ENCODE data around the gene TIMM17A. TPM values are rescaled to one million over a fixed set of nuclear protein-coding genes. Genes with fewer than 3 reads are reported as not detected.

TIMM17A gene
- polyA plus RNA-seq (ENCODE audit: insufficient read length in 4 of 4) = 10 to 100 TPM; 61.6 to 67.2 (median 65.0) TPM

DNA sequence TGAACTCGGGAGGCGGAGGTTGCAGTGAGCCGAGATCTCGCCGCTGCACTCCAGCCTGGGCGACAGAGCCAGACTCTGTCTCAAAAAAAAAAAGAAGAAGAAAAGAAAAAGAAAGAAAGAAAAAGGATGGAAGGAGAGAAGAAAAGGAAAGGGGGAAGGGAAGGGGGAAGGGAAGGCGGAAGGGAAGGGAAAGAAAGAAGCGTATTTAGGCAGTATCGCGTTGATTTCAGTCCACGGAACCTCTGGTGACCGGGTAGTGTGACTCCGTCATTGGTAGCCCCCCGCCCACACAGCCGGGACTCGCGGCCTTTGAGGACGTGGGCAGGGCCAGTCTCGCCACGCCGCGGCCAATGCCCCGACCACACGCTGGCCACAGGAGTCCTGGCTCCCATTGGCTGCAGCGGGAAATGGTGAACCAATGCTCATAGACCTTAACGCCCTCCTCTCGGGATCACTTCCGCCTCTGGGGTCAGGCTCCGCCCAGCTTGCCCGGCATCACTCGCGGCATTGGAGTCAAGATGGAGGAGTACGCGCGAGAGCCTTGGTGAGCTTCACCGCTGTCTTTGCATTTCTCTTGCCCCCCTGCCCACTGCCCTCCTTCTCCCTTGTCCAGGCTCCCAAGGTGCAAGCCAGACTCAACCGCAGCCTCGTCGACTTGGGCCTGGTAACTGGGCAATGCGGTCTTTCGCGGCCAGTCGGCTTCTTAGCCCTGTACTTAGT lies at the start of gene TIMM17A:
TSS of gene TIMM17A (plus strand) at position 495 of the 720 bp plus-strand sequence. CDS start at position 519, 24 bp downstream.
- peak; percentile 88 to 97 (median 96) for DNase-seq (ENCODE audit: low read depth in 4 of 4, low spot score in 3 of 4)

DNA sequence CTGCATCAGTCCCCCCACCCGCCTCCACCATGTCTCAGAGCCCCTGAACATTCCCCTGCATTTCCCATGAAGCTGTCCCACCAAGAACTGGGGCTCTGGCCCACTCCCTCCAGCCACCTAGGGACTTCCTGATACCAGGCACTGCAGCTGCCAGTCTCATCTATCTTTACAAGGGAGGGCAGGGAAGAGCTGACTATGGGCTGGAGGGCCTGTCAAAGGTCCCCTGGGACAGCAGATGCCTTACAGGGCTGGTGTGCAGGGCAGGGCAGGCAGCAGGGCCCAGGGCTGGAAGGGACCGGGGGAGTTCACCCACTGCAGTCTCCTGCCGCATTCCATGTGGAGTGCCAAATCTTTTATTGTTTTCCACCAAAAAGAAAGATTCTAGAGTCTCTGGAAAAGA lies 49.0 kb upstream of the TIMM17A start:
- no peak for DNase-seq (ENCODE audit: low read depth in 4 of 4, low spot score in 3 of 4)

DNA sequence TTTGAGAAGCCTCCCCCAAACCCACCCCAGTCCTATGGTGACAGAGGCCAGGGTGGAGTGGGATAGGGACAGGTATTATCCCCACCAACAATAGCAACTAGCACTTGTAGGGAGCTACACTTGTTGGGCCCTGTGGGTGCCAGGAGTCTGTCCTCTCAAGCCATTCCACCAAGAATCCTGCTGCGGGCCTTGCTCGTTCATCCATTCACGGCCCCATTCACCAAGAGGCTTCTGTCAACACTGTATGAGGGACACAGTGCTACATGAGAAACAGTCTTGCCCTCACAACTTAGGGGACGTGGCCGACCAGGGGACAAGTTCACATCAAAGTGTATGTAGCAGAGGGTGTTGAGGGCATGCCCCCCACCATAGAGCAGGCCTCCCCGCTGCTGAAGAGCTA lies 47.7 kb upstream of the TIMM17A start:
- no peak for DNase-seq (ENCODE audit: low read depth in 4 of 4, low spot score in 3 of 4)

DNA sequence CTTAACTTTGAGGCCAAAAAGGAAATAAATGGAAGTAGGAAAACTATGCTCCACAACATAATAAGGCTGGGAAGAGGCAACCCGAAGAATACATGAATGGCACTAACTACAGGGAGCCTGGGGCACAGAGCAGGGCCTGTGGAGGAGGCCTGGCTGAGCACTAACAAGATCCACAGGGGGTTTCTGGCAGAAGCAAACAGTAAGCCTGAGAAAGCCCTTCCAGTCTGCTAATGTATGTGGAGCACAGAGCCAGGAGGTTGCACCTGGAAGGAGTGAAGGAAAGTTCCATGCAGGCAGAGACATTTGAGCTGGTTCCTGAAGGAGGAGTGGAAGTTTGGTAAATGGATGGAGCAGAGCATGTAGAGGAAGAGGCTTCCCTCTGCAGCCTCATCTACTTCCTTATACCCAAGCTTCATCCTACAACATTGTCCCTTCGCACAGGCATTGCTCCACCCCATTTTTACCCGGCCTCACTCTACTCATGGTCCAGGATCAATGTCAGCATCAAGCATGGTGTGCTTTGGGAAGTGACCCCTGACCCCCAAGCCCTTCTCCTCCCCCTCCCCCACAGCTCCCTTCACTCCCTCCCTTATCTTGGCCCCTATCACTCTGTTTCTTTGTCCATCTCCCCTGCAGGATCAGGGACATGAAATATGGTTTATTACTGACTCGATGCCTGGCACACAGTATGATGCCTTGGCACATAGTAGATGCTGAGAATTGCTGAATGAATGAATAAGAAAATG lies 43.3 kb upstream of the TIMM17A start:
- no peak for DNase-seq (ENCODE audit: low read depth in 4 of 4, low spot score in 3 of 4)

DNA sequence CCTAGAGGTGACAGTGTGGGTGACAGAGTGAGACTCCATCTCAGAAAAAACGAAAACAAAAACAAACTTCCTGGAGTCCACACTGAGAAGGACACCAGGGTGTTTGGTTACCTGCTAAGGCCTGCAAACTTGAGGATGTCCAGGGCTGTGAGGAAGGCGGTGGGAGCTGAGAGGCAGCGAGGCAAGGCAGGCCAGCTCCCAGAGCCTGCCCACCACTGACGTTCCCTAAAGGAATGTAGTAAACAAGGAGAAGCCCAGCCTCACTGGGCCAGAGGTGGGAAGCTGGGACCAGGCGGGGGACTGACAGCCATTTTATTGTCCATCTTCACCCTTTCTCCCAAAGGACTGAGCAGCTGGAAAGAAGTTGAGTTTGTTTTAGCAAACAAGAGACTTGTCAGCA lies 42.5 kb upstream of the TIMM17A start:
- DNase-seq (ENCODE audit: low read depth in 4 of 4, low spot score in 3 of 4) = no peak

DNA sequence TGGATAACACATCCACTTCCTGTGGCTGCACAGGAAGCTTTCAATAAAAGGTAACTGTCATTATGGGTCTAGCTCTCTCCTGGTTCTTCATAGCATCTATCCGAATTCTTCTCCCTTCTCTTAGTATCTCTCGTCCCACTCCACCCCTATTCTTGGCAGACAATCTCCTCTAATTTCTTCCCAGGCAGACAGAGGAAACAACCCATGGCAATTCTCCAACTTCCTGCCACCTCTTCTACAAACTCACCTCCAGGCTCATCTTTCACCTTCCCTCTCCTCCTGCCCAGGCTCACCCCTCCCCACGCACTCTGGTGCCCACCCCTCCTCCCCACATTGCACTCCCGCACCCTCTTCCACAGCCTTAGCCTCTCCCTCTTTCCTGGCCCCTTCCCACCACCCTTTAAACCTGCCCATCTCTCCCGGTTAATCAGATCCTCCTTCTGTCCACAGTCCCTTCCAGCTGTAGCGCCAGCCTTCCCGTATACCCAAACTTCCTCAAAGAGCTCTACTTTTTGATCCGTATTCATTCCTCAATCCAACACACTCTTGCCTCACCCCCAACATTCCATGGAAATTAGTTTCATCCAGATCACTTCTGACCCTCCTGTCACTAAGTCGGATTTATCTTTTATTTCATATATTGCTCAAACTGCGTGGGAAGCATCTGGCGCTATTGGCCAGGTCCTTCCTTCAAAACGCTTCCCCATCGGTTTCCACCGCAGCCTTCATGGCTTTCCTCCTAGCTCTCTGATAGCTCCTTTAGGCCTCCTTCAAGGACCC lies 40.7 kb upstream of the TIMM17A start:
- DNase-seq (ENCODE audit: low read depth in 4 of 4, low spot score in 3 of 4) = no peak

DNA sequence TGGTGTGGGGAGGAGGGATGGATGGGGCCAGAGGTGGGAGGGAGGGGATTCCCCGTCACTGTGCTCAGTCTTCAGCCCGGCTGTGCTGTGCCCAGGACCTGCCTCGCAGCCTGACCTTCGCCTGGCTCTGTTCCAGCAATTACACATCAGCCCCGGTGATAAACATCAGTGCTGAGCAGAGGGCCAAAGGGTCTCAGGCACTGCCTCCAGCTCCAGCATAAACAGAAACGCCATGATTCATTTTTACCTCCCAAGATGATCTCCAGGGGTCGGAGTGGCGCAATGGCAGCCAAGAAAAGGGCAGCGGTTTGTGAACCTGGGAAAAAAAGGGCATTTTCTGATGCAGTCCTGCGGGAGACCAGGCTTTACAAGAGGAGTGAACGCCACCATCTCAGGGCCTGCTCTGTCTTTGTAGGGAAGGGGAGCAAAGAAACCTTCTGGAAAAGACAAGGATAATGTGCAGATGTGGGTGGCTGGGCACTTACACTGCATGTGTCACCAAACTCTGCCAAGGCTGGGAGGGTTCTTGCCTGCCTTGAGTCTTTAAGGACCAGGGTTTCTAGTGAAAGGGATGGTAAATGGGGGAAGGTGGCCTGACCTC lies 38.6 kb upstream of the TIMM17A start:
- peak in 3 of 4 donors; percentile 61 to 76 (median 69) for DNase-seq (ENCODE audit: low read depth in 4 of 4, low spot score in 3 of 4)

DNA sequence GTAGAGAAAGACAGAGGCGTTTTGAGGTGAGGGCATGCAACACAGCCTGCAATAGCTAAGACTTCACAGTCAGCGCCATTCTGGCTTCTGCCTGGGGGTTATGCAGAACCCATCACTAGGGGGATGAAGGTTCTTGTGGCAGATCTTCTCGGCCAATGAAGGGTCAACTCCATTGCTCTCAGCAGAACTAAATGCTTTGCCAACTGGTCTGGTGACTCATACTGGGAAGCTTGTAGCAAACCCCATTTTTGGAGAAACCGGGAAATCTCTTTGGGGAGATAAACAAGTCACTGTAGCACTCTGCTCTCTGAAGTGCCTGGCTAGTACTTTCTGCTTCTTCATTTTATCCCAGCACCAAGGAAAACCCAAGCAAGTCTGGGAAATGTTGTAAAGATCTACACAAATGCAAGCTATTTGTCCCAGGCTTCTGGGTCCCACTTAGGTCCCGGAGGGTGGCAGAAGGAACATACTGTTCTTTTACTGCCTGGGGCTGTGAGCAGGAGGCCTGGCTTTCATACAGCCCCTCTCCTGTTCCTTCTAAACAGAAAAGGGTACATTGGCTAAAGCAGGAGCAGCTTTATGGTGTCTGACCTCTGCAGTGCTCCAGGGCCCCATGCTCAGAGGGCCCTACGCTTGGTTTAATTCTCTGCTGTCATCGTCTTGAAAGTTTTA lies 37.8 kb upstream of the TIMM17A start:
- DNase-seq (ENCODE audit: low read depth in 4 of 4, low spot score in 3 of 4) = no peak

DNA sequence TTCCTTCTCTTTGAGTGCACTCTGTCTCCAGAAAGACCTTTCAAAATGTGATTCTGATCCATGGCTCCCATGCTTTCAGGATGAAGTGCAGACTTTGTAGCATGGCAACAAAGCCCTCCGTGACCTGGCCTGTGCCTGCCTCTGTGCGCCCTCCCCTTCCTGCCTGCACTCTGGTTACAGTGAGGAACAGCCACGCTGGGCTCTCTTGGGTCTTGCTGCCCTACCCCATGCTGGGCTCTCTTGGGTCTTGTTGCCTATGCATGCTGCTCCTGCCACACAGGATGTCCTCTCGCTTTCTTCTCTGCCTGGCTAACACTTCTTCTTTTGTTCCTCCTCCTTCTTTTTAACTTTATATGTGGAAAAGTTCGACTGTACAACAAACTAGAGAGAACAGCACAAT lies 37.0 kb upstream of the TIMM17A start:
- DNase-seq (ENCODE audit: low read depth in 4 of 4, low spot score in 3 of 4) = no peak

DNA sequence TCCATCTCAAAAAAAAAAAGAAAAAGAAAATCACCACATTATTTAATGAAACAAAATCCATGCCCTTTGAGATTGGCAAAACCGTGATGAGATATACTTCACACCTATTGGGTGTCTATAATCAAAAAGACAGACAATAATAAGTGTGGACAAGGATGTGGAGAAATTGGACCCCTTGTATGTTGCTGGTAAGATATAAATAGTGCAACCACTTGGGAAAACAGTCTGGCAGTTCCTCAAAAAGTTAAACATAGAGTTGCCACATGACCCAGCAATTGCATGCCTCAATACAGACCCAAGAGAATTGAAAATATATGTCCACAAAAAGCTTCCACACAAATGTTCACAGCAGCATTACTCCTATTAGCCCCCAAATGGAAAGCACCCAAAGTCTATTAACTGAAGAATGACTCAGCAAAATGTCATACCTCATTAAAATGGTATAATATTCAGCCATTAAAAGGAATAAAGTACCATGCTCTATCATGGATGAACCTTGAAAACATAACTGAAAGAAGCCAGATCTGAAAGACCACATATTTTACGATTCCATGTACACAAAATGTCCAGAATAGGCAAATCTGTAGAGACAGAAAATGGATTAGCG lies 33.2 kb upstream of the TIMM17A start:
- DNase-seq (ENCODE audit: low read depth in 4 of 4, low spot score in 3 of 4) = no peak

DNA sequence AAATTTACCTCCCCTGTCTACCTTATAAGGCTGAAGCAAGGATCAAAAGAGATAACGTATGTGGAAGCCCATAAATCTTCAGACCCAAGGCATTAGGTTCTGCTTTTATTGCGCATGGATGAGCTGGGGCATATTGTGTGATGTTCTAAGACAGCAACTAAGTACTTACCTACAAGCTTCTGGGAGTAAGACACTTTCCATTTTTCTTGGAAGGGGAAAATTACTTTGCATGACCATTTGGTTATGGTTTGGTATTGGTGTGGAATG lies 30.1 kb upstream of the TIMM17A start:
- DNase-seq (ENCODE audit: low read depth in 4 of 4, low spot score in 3 of 4) = no peak

DNA sequence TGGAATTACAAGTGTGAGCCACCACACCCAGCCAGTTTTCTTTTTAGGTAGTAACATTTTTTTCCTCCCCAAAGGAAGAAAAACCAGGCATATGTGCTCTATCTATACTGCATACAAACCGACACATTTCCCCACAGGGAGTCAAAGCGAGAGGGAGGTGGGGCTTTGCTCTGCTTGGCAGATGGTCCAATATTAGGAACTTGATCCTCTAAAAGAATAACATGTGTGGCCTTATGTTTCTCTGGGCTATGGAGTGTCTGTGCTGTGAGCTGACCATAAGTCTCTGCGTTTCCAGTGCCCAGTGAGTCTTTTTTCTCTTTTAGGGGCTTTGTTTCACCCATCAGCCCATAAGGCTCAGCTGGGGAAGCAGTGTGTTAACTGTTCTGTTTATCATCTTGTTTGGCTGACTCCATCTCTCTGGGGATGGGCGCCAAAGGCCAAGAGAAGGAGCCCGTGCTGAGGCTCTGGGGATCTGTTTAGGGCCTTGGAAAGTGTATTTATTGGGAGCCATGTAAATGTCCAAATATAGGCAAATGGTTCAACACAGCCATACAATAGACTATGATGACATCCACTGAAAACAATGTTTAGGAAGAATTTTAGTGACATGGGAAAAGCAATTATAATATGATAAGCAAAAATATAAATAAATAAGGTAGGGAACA lies 29.2 kb upstream of the TIMM17A start:
- DNase-seq (ENCODE audit: low read depth in 4 of 4, low spot score in 3 of 4) = no peak

DNA sequence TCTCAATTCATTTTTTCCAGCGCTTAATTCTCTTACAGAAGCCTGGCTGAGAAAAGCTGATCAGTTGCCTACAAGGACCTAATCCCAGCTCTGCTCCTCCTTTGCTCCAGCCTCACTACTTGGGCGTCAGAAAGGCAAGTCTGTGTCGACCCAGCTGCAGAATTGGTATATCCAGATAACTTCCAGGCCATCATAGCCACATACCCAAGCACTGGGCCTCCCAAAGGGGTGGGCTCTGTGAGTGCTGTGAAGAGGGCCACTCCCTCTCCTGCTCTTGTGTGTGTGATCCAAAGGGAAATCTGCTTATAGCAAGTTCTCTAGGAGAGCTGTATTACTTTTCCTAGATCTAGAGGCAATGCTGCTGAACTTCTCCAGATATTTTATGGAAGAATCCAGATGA lies 27.0 kb upstream of the TIMM17A start:
- DNase-seq (ENCODE audit: low read depth in 4 of 4, low spot score in 3 of 4) = no peak

DNA sequence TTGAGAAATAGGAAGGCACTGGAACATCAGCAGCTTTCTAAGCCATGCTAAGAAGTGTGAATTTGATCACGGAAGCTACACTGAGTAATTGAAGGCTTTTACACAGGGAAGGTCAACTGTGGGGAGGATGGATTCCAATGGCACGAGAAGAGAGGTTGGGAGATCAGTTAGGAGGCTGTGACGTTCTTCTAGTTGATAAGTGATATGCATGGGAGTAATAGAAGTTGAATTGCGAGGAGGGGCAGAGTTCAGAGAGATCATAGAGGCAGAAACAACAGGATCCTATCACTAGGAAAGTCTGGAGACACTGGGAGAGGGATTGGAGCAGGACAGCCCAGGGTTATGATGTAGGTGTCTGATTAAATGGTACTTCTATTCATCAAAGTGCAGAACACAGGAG lies 25.2 kb upstream of the TIMM17A start:
- DNase-seq (ENCODE audit: low read depth in 4 of 4, low spot score in 3 of 4) = no peak

DNA sequence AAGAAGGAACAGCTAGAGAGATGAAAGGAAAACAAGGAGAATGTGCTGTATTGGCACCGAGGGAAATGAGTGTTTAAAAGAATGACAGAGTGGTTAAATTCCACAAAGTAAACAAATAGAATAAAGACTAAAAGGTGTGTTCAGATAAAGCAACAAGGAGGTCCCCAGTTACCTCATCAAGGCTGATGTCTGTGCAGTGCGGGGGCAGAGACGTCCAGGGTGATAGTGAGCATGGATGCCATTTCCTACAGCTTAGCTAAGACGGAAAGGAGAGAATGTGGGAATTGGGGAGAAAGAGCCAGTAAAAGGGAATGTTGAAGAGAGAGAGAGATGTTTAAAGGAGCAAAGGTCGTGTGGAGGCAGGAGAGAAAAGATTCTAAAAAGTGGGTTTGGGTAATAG lies 24.5 kb upstream of the TIMM17A start:
- no peak for DNase-seq (ENCODE audit: low read depth in 4 of 4, low spot score in 3 of 4)

DNA sequence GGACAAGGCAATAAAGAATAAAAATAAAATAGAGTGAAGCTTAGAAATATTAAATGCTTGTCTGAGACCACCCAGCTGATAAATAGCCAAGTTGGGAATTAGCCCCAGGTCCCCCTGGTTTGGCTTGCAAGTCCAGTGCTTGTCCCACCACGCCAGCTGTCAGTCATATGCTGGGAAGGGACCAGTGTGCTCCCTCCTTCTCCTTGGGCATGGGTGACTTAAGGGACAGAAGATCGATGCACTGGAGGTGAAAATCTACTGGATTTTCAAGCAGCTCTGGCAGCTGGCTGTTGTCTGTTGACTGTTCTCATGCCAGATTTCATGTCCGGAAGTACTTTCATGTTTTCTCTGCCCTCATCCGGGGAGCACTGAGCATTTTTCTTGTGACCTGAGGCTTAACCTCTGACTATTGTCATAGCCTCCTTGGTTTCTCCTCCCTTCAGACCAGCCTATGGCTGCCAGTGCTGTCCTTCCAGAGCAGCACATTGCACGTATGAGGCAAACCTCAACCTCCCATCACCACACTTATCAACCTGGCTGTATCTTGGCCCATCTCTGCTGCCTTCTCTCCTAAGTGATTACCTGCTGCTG lies 21.4 kb upstream of the TIMM17A start:
- DNase-seq (ENCODE audit: low read depth in 4 of 4, low spot score in 3 of 4) = no peak

DNA sequence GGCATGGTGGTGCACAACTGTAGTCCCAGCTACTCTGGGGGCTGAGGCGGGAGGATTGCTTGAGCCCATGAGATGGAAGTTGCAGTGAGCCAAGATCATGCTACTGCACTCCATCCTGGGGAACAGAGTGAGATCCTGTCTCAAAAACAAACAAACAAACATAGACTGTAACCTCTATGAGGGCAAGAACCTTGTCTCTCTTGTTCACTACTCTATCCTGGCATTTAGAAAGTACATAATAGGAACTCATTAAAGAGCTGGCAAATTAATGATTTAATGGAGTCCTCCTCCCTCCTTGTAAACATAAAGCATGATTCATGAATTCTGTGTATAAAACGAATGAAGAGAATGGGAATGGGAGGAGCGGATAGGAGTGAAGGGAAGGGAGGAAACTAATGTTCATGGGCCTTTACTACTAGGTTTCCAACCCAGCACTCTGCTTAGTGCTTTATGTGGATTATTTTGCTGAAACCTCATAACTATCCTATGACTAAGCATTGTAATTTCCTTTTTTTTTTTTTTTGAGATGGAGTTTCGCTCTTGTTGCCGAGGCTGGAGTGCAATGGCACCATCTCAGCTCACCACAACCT lies 17.6 kb upstream of the TIMM17A start:
- DNase-seq (ENCODE audit: low read depth in 4 of 4, low spot score in 3 of 4) = no peak

DNA sequence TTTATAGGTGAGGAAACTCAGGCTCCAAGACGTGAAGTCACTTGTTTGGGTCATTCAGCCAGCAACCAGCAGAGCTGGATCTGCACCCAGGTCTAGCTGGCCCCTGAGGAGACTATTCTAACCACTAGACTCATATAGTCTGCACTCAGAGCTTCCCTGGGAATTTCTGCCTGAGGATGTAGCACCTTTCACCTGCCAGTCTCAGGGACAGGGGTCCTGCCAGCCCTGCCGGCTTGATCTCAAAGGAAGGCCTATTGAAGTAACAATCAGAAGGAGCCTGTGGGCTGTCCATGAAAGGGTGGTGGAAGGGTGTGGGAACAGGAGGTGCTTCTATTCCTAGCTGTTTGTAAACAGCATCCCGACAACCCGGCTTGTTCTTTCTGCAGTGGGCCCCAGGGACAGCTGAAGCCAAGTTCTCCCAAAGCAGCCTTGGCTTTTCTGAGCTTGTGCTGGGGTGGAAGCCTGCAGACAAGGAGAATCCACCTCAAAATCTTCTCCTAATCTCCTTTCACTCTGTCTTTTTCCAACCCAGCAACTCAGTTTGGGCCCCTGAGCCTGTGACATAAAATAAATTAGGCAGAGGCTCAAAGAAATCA lies 16.8 kb upstream of the TIMM17A start:
- DNase-seq (ENCODE audit: low read depth in 4 of 4, low spot score in 3 of 4) = no peak

DNA sequence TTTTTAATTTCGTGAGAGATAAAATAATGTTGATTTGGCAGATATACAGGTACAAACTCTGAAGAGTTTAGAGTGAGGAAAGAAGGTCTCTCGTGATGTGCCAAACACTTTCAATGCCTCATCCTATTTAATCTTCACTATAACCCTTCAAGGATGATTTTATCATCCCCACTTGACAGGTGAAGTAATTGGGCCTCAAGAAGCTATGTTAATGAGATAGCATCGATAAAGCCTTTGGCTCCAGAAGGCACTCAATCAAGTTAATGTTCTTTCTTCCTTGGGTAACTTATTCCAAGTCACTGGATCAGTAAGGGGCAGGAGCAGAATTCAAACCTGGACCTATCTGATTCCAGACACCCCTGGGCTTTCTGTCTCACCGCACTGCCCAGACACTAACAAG lies 16.2 kb upstream of the TIMM17A start:
- DNase-seq (ENCODE audit: low read depth in 4 of 4, low spot score in 3 of 4) = no peak

Measured in right renal pelvis (tissue), 4 donors.